Stimulated activated CD8-positive, alpha-beta memory T cell treated with anti-CD3 and anti-CD28 coated beads, Interleukin-15, amount 100 ng/mL, for 4 hours (primary cell): ENCODE results near the gene C5AR2.
"Not testable (repeated sequence)": the region's sequence is repeated elsewhere in the genome, so short reads cannot be mapped to it uniquely, and the experiment has no call there.

Experiments
- DNase-seq, 2 donors: peaks; one replicate each; pipeline ENCODE4 v3.0.0-alpha.2; 2020; ENCODE audit warnings: low read depth in 2 of 2

The C5AR2 gene

DNA sequence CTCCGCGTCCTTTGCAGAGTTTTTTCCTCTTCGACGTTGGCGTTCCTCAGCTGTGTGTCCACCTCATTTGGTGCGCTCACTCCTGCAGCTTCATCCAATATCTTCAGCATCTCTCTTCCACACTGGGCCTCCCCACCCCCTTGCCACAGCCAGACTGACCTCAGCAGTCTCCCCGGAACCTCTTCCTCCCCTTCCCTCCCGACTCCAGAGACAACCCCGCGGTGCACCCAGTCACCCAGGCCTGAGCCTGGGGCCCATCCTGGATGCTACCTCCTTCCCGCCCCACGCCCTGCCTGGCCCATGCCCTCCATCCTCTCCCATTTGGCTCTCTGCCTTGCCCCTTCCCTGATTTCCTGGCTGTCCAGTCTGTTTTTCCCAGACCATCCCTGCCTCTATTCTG is 8.1 kb upstream of the C5AR2 start:
- DNase-seq, result no peak

DNA sequence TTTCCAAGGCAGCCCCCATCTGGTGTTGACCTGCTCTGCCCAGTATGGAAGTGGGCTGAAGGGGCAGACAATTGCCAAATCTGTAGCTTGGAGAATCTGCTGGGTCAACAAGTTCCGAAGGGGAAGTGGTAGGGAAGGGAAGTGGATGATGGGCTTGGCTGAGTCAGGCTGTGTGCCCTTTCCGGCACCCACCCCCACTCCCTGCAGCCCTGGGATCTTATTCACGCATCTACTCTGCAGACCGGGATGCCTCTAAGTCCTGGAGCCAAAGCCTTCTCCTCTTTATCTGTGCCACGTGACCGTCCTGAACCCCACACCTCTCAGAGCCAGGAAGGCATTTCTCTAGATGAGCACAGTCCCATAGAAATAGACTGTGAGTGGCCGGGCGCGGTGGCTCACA is 7.5 kb upstream of the C5AR2 start:
- no peak for DNase-seq

DNA sequence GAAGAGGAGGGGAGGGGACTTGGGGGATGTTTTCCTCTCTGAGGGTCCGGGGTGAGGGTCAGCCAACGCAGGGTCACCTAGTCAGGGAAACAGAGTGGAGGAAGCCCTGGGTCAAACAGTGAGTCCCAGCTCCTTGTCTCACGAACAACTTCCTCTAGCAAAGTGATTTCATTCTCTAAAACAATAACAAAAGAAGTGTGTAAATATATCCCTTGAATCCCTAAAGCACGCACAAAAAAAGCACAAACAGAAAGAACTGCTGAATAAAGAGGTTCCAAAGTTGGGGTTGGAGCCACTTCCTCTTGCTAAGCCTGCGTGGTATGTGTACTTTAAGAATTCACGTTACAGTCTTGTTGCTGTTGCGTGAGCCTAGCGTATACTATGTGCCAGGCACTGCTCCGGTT is 1.5 kb upstream of the C5AR2 start:
- DNase-seq, result no peak

DNA sequence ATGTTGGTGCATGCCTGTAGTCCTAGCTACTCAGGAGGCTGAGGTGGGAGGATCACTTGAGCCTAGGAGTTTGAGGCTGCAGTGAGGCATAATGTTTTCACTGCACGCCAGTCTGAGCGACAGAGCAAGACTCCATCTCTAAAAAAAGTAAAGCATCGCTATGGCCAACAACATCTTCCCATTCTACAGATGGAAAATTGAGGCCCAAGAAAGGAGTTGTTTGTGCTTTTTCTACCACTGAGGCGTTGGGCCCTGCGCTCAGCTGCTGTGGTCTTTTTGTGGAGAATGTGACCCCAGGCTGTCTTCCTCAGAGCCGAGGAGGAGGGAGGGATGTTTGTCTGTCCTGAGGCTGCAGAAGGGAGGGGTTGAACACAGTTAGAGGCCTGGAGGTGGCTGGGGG is 485 bp upstream of the C5AR2 start:
- no peak for DNase-seq

DNA sequence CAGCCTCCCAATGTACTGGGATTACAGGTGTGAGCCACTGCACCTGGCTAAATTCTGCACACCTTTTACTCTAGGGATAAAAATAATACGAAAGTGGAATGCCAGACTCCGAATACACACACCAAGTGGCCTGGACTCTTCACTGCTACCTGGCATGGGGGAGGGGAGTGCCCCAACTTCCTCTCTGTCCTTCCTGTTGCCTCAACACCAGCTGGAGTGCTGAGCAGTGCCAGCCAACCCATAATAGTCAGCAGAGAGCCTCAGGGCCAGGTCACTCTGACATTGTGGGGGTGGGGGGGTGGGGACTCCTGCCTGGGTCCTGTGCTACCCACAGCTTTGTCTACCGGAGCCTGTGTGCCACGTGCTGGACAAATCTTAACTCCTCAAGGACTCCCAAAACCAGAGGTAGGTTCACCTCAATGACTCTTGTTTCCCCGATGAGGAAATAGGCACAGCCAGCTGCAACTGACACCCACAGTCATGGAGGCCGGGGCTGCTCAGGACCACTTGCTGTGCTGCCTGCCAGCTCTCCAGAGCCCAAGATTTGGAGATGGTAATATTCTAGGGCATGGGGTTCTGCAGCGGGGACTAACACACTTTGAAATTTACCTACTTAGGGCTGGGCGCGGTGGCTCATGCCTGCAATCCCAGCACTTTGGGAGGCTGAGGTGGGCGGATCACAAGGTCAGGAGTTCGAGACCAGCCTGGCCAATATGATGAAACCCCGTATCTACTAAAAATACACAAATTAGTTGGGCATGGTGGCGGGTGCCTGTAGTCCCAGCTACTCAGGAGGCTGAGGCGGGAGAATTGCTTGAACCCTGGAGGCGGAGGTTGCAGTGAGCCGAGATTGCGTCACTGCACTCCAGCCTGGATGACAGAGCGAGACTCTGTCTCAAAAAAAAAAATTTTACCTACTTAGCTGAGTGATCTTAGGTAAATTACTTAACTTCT is 5.1 kb downstream of the C5AR2 start:
- not testable (repeated sequence) for DNase-seq

DNA sequence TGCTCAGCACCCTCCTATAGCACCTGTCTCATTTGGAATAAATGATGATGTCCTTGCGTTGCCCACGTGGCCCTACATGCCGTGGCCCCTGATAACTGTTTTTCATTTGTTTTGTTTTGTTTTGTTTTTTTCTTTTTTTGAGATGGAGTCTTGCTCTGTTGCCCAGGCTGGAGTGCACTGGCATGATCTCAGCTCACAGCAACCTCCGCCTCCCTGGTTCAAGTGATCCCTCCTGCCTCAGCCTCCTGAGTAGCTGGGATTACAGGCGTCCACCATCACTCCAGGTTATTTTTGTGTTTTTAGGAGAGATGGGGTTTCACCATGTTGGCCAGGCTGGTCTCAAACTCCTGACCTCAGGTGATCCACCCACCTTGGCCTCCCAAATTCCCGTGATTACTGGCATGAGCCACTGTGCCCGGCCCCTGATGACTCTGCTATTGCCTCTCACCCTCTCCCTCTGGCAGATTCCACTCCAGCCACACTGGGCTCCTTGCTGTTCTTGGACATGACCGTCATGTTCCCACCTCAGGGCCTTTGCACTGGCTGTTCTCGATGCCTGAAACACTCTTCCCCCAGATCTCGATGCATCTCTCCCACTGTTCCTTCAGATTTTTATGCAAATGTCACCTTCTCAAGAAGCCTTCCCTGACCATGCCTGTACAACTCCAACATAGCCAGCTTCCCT is 7.4 kb downstream of the C5AR2 start:
- DNase-seq, result no peak

DNA sequence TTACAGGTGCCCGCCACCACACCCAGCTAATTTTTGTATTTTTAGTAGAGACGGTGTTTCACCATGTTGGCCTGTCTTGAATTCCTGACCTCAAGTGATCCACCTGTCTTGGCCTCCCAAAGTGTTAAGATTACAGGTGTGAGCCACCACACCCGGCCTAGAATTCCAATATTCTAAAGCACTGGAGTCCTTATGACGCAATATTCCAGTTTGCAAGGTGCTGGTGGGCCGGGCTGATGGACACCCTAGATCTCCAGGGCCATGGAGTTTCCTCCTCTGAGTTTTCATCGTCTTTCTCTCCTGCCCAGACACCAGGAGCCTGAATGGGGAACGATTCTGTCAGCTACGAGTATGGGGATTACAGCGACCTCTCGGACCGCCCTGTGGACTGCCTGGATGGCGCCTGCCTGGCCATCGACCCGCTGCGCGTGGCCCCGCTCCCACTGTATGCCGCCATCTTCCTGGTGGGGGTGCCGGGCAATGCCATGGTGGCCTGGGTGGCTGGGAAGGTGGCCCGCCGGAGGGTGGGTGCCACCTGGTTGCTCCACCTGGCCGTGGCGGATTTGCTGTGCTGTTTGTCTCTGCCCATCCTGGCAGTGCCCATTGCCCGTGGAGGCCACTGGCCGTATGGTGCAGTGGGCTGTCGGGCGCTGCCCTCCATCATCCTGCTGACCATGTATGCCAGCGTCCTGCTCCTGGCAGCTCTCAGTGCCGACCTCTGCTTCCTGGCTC is 8.7 kb downstream of the C5AR2 start:
- no peak for DNase-seq

DNA sequence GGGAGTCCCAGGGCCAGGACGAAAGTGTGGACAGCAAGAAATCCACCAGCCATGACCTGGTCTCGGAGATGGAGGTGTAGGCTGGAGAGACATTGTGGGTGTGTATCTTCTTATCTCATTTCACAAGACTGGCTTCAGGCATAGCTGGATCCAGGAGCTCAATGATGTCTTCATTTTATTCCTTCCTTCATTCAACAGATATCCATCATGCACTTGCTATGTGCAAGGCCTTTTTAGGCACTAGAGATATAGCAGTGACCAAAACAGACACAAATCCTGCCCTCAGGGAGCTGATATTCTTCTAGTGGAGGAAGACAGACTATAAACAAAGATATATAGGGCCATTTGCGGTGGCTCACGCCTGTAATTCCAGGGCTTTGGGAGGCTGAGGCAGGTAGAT is 9.8 kb downstream of the C5AR2 start:
- DNase-seq, result no peak

DNA sequence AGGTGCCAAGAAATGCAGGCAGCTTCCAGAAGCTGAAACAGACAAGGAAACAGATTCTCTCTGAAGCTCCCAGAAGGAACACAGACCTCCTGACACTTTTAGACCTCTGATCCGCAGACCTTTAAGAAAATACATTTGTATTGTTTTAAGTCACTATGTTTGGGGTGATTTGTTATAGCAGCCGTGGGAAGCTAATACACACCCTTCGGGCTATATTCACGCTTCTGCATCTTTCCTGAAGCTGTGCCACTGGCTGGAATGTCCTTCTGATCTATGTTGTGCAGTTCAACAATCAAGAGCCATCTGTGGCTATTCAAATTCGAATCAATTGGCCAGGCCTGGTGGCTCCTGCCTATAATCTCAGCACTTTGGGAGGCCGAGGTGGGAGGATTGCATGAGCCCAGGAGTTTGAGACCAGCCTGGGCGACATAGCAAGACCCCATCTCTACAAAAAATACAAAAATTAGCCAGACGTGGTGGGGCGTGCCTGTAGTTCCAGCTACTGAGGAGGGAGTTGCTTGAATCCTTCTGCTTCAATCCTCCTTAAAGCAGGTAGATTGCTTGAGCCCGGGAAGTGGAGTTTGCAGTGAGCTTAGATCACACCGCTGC is 11.3 kb downstream of the C5AR2 start:
- DNase-seq, result no peak

DNA sequence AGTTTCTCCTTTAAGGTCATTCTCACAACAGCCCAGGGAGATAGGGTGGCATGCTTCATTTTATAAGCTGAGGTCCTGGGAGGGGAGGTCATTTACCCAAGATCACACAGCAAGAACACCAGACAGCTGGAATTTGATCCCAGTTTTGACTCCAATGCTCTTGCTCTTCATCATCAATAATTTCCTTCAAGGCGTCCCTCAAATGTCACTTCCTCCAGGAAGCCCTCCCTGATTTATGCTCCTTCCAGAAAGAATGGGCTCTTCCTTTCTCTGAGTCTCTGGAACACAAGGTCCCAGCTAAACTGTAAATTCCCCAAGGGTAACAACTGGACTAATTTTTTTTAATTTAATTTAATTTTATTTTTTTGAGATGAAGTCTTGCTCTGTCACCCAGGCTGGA is 12.4 kb downstream of the C5AR2 start:
- DNase-seq, result no peak

DNA sequence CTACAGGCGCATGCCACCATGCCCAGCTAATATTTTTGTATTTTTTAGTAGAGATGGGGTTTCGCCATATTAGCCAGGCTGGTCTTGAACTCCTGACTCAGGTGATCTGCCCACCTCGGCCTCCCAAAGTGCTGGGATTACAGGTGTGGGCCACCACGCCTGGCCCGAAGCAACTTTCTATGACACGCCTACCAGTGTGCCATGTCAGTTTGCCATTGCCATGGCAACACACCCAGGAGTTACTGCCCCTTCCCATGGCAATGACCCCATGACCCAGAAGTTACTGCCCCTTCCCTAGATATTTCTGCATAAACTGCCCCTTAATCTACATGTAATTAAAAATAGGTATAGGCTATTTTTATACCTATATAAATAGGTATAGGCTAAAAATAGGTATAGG is 14.0 kb downstream of the C5AR2 start:
- not testable (repeated sequence) for DNase-seq

DNA sequence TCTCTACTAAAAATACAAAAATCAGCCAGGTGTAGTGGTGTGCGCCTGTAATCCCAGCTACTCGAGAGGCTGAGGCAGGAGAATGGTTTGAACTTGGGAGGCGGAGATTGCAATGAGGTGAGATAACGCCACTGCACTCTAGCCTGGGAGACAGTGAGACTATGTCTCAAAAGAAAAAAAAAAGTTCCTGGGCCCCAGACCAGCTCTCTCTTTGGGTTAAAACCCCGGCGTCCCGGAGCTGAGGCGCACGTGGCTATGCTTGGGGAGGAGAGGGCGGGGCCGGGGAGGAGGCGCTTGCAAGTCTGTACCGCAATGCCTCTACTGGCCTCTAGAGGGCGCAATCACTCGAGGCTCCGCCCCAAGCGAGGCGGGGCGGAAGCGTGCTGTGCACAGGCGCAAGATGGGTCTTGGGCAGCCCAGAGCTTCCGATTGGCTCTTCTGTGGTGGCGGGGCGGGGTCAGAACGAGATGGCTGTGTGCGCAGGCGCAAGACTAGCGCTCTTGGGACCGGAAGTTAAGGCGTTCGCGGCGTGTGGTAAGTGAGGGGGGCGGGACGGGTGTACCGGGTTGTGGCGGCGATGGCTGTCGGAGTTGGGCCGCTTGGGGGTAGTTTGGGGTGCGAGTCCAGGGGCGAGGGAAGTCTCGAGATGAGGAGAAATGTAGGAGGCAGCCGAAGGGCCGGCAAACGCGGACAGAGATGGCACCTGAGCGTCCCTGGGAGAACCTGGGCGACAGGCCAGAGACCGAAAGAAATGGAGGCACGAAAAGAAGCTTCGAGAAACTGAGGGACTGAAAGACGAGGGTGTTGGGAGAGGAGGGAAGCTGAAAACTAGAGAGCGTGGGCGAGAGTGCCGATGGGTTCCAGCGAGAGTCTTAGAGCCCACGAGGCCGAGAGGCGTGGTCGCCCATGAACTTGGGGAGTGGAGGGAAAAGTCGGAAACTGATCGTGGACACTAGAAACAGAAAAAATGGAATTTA is 17.1 kb downstream of the C5AR2 start, which contains the start of gene DHX34:
Gene DHX34 (plus strand): TSS at position 497 of the 977 bp plus-strand sequence. CDS start 3,716 bp downstream, outside the sequence.
- DNase-seq, result peak; percentile 97 to 99

DNA sequence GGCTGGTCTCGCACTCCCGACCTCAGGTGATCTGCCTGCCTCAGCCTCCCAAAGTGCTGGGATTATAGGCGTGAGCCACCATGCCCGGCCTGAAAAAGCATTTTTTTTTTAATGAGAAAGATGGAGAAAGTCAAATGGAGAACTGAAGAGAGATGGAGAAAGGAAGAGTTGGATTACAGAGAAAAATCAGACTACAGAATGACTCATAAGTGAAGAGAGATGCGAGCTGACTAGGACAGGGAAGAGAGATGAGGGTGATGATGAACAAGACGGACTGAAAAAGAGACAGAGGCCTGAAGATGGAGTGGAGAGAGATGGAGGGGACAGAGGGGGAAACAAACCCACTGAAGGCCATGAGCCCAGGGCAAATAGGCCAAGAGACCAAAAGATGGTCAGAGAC is 18.7 kb downstream of the C5AR2 start:
- DNase-seq, result no peak

DNA sequence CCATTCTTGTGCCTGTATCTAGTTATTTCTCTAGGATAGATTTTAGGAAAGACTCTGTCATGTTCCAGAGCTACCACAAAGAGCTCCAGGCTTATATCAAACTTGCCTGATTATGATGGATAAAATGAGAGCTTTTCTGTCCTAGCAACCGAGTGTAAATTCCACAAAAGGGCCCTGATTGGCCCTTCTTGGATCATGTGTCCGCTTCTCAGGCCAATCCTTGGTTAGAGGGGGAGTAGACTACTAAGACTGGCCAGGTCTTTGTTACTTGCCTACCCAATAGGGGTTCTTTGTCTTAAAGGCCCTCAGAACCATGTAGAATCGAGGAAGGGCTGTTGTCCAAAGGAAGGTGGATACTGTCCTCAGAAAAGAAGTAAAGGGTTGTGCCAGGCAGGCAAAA is 19.6 kb downstream of the C5AR2 start:
- DNase-seq, result no peak

DNA sequence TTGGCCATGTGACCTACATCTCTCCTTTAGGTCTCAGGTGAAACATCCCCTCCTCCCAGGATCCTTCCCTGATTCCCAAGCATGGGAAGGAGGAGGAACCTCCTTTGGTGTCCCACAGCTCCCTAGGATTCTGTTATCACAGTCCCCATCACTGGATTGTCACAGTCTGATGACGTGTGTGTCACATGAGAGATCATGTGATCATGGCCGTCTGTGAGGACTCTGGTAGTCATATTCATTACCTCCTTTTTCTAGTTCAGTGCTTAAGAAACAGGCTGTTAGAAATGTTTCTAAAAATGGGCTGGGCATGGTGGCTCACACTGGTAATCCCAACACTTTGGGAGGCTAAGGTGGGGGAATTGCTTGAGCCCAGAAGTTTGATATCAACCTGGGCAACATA is 20.1 kb downstream of the C5AR2 start:
- DNase-seq, result no peak

DNA sequence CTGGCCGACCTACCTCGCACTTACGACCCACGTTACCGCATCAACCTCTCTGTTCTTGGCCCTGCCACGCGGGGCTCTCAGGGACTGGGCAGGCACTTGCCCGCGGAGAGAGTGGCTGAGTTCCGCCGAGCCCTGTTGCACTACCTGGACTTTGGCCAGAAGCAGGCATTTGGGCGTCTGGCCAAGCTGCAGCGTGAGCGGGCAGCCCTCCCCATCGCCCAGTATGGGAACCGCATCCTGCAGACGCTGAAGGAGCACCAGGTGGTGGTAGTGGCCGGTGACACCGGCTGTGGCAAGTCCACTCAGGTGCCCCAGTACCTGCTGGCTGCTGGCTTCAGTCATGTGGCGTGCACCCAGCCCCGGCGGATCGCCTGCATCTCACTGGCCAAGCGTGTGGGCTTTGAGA is 21.3 kb downstream of the C5AR2 start:
- DNase-seq, result no peak

DNA sequence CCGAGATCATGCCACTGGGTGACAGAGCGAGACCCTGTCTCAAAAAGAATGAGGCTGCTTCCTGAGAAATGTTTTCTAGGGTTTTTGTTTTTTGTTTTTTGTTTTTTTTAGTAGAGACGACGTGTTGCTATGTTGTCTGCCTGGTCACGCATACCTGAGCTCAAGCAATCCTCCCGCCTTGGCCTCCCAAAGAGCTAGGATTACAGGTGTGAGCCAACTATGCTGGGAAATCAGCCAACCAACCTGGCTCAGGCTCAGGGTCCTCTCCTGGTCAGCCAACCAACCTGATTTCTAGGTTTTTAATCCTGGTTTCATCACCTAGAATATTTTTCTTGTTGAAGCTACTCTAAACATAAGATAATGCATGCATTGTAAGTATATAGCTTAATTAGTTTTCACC is 24.9 kb downstream of the C5AR2 start:
- DNase-seq, result no peak

DNA sequence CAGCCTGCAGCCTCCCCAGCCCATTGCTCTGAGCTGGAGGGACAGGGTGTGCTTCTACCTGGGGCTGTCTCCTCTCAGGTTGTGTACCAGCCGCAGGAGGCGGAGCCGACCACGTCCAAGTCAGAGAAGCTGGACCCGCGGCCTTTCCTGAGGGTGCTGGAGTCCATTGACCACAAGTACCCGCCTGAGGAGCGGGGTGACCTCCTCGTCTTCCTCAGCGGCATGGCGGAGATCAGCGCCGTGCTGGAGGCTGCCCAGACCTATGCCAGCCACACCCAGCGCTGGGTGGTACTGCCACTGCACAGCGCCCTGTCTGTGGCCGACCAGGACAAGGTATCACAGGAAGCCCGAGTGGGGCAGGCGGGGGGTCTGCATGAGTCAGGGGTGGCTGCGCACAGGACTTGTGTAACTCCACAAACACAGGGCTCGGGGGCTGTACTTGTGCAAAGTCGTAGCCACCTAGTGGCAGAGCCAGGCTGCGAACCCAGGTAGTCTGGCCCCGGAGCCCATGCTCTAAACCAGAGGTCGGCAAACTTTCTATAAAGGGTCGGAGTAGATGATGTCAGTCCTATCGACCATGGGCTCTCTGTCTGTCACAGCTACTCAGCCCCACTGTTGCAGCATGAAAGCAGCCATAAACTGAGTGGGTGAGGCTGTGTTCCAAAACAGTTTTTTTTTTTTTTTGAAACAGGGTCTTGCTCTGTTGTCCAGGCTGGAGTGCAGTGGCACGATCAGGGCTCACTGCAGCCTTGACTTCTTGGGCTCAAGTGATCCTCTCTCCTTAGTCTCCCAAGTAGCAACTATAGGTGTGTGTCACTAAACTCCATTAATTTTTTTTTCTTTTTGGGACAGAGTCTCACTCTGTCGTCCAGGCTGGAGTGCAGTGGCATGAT is 26.1 kb downstream of the C5AR2 start:
- no peak for DNase-seq

DNA sequence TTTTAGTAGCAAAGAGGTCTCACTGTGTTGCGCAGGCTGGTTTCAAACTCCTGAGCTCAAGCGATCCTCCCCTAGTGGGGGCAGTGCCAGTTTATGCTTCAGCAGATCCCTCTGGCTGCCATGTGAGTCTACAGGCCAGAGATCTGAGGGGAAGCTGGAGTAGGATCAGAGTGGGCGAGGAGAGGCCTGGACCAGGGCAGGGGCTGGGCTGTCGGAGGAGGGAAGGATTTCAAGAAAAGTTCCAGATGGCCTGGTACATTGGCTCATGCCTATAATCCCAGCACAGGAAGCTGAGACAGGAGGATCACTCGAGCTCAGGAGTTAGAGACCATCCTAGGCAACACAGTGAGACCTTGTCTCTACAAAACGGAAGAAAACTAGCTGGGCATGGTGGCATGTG is 27.0 kb downstream of the C5AR2 start:
- no peak for DNase-seq

DNA sequence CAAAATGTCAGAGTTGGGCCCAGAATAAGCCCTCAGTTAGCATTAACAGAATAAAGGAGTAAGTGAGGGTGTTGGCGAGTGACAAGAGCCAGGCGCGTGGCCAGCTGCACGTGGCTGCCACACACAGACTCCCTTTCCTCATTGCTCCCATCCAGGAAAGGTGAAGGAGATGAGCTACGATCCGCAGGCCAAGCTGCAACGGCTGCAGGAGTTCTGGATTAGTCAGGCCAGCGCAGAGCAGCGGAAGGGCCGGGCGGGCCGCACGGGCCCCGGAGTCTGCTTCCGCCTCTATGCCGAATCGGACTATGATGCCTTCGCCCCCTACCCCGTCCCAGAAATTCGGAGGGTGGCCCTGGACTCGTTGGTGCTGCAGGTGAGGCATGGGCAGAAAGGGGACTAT is 30.3 kb downstream of the C5AR2 start:
- DNase-seq, result no peak
